GM19324 (cell line): Measurements from ENCODE around the gene PAN2.
A peak's percentile ranks its signal among the peaks of the same experiment; 100 is the strongest.
"Not testable (repeated sequence)": the region's sequence is repeated elsewhere in the genome, so short reads cannot be mapped to it uniquely, and the experiment has no call there.

Experiments
- ATAC-seq: cut with Tn5 transposase; IDR thresholded peaks from one replicate; pipeline ENCODE4 v1.9.1; 2021; ENCODE audit warnings: mild to moderate bottlenecking, moderate library complexity; ENCODE audit not compliant: unreplicated experiment, low FRiP score

Gene PAN2

GRCh38 chr12:56333679-56334489, at the start of gene PAN2:
Gene PAN2, minus strand, starts transcription at chr12:56334000. Its CDS starts 906 bp downstream, at chr12:56333094.
- ATAC-seq, result peak; percentile 97

GRCh38 chr12:56382611-56383010, 48.8 kb upstream of the PAN2 start:
- no peak for ATAC-seq

GRCh38 chr12:56377989-56378316, 44.2 kb upstream of the PAN2 start:
- ATAC-seq, result no peak

GRCh38 chr12:56377310-56377988, 43.6 kb upstream of the PAN2 start:
- no peak for ATAC-seq

GRCh38 chr12:56375598-56376434, 42.0 kb upstream of the PAN2 start:
- peak; percentile 67 for ATAC-seq

GRCh38 chr12:56374726-56375597, 41.2 kb upstream of the PAN2 start:
- ATAC-seq, result no peak

- no peak for ATAC-seq
These were observed 39.7 kb upstream of the PAN2 start for GRCh38 chr12:56373515-56373914.

GRCh38 chr12:56366948-56367347, 33.1 kb upstream of the PAN2 start:
- ATAC-seq, result no peak

- ATAC-seq, result no peak
These were observed 28.6 kb upstream of the PAN2 start, which contains the start of gene APOF for GRCh38 chr12:56362130-56363059. Gene APOF, minus strand, starts transcription at chr12:56362857. Its CDS starts 112 bp downstream, at chr12:56362745.

GRCh38 chr12:56361487-56362129, 27.8 kb upstream of the PAN2 start:
- no peak for ATAC-seq

GRCh38 chr12:56359851-56360767, 26.3 kb upstream of the PAN2 start, which contains the start of gene STAT2:
Gene STAT2, minus strand, starts transcription at chr12:56360107. Its CDS starts 3,536 bp downstream, at chr12:56356571.
- peak; percentile 96 for ATAC-seq

- ATAC-seq, result no peak
These were observed 25.2 kb upstream of the PAN2 start for GRCh38 chr12:56358836-56359532.

- ATAC-seq, result no peak
These were observed 17.5 kb upstream of the PAN2 start for GRCh38 chr12:56351325-56351724.

- ATAC-seq, result no peak
These were observed 16.9 kb upstream of the PAN2 start for GRCh38 chr12:56350662-56351061.

- no peak for ATAC-seq
These were observed 15.0 kb upstream of the PAN2 start for GRCh38 chr12:56348776-56349175.

GRCh38 chr12:56347255-56347654, 13.5 kb upstream of the PAN2 start:
- not testable (repeated sequence) for ATAC-seq

- no peak for ATAC-seq
These were observed 12.9 kb upstream of the PAN2 start for GRCh38 chr12:56346675-56347074.
